Fibroblast of lung (primary cell): ENCODE measurements around the gene CDH4. TPM values are rescaled to one million over a fixed set of nuclear protein-coding genes. Genes with fewer than 3 reads are reported as not detected.

Source experiments
- DNase-seq, 2 donors: peaks; one replicate each; pipeline versions ENCODE4 v3.0.0 to v3.0.0-alpha.2; 2010; ENCODE audit warnings: low read depth in 2 of 2
- H2AFZ ChIP-seq: 2 replicates; pipeline ENCODE4 v1.5.1; 2012; ENCODE audit warnings: low read length, control low read depth, inconsistent platforms
- H3K27ac ChIP-seq: 2 replicates; pipeline ENCODE4 v1.5.1; 2011; ENCODE audit warnings: low read length, control low read depth; ENCODE audit not compliant: insufficient read depth
- H3K27me3 ChIP-seq: 2 replicates; pipeline ENCODE4 v1.5.1; 2011; ENCODE audit warnings: mild to moderate bottlenecking, low read length; ENCODE audit not compliant: control insufficient read depth, insufficient read depth
- H3K36me3 ChIP-seq: 2 replicates; pipeline ENCODE4 v1.5.1; 2011; ENCODE audit warnings: low read length; ENCODE audit not compliant: control insufficient read depth, insufficient read depth
- H3K4me1 ChIP-seq: 2 replicates; pipeline ENCODE4 v1.5.1; 2011; ENCODE audit warnings: low read length; ENCODE audit not compliant: control insufficient read depth, insufficient read depth; ENCODE audit errors: extremely low read depth
- H3K4me2 ChIP-seq: 2 replicates; pipeline ENCODE4 v1.5.1; 2011; ENCODE audit warnings: low read length, control low read depth; ENCODE audit not compliant: insufficient read depth; ENCODE audit errors: extremely low read depth
- H3K4me3 ChIP-seq, 4 experiments: fragments of 200-600 bp in 1 of 4; sonication (generic) in 1 of 4; replicated peaks in 1 of 4; 2 replicates each; pipeline ENCODE4 v1.5.1; 2011 to 2016; ENCODE audit warnings: low read length in 4 of 4, low read depth in 3 of 4, mild to moderate bottlenecking in 3 of 4, control low read depth in 2 of 4, inconsistent platforms in 1 of 4, mixed read lengths in 1 of 4; ENCODE audit not compliant: insufficient read depth in 1 of 4; ENCODE audit errors: control extremely low read depth in 1 of 4
- H3K79me2 ChIP-seq: 2 replicates; pipeline ENCODE4 v1.5.1; 2012; ENCODE audit warnings: mild to moderate bottlenecking, low read length, inconsistent platforms; ENCODE audit not compliant: control insufficient read depth, insufficient read depth
- H3K9ac ChIP-seq: 2 replicates; pipeline ENCODE4 v1.5.1; 2011; ENCODE audit warnings: mild to moderate bottlenecking, low read length, control low read depth; ENCODE audit not compliant: insufficient read depth
- H3K9me3 ChIP-seq: 2 replicates; pipeline ENCODE4 v1.5.1; 2012; ENCODE audit warnings: low read depth, low read length; ENCODE audit not compliant: control insufficient read depth, insufficient read depth
- H4K20me1 ChIP-seq: 2 replicates; pipeline ENCODE4 v1.5.1; 2011; ENCODE audit warnings: low read length; ENCODE audit not compliant: control insufficient read depth, insufficient read depth; ENCODE audit errors: extremely low read depth
- CTCF ChIP-seq, 2 donors: IDR thresholded peaks in 1 of 2; conservative IDR thresholded peaks in 1 of 2; 1 replicate in 1 of 2; 2 replicates in 1 of 2; pipeline ENCODE4 v1.5.1; 2011 to 2012; ENCODE audit warnings: low read length in 2 of 2, control low read depth in 1 of 2, inconsistent platforms in 1 of 2, low read depth in 1 of 2, mild to moderate bottlenecking in 1 of 2
- EZH2 ChIP-seq: IDR thresholded peaks from 2 replicates; pipeline ENCODE4 v1.5.1; 2012; ENCODE audit warnings: low read length, control low read depth, mild to moderate bottlenecking; ENCODE audit errors: missing control alignments
- polyA plus RNA-seq, 2 donors: library from polyadenylated mRNA; depleted of rRNA in 1 of 2; stranded (reverse) in 1 of 2; unstranded in 1 of 2; fragments of >200 nt; gene quantifications; 2 replicates each; pipeline ENCODE4 v1.2.1, GENCODE V29; 2011 to 2012; ENCODE audit warnings: missing spikeins in 1 of 2
- total RNA-seq: library from RNA; depleted of rRNA; stranded (reverse); fragments of >200 nt; gene quantifications from 2 replicates; pipeline ENCODE4 v1.2.1, GENCODE V29; 2014

Gene CDH4
- total and polyA plus RNA-seq, 2 donors (not counting 1 experiment from before 2014, with no cell fraction given) = 4.8 to 6.8 TPM

GRCh38 chr20:61287583-61288275 lies 35.7 kb downstream of the CDH4 start:
- Histone ChIP-seq H3K27ac (no peak overlapping the region), H3K36me3 (peaks cover 2% of the 10 kb centered on the region)
- no peak for DNase-seq

GRCh38 chr20:61288331-61288784 lies 36.3 kb downstream of the CDH4 start:
- no peaks in the 10 kb centered on the region for H4K20me1 ChIP-seq

More at GRCh38 chr20:61287583-61288275, 35.7 kb downstream of the CDH4 start:
- Histone ChIP-seq H3K27me3 (no peaks in the 10 kb centered on the region), H3K4me3 (no peak overlapping the region), H3K9ac (no peak overlapping the region), H2AFZ (no peak overlapping the region), H3K4me1 (no peaks in the 10 kb centered on the region), H3K4me2 (no peak overlapping the region), H4K20me1 (no peaks in the 10 kb centered on the region), H3K9me3 (peaks cover 2% of the 10 kb centered on the region), H3K79me2 (no peaks in the 10 kb centered on the region)
- TF ChIP-seq CTCF (conservative IDR thresholded peaks at IDR 0.05 in 1 of 2, IDR thresholded peaks at IDR 0.05 in 1 of 2; ENCODE audit: low read depth in 1 of 2, low read length in 2 of 2) = no peak
- TF ChIP-seq EZH2 = no peak

GRCh38 chr20:61289166-61289565 lies 37.1 kb downstream of the CDH4 start:
- DNase-seq = no peak
- no peaks in the 10 kb centered on the region for H3K9me3 ChIP-seq
- H3K4me1 ChIP-seq = no peaks in the 10 kb centered on the region
- no peaks in the 10 kb centered on the region for H3K27me3 ChIP-seq
- no peaks in the 10 kb centered on the region for H3K79me2 ChIP-seq
- no peak overlapping the region for H3K9ac ChIP-seq
- H3K4me2 ChIP-seq = no peak overlapping the region
- H3K27ac ChIP-seq = no peak overlapping the region
- H2AFZ ChIP-seq = no peak overlapping the region
- peaks cover 2% of the 10 kb centered on the region for H3K36me3 ChIP-seq
- TF ChIP-seq EZH2 = no peak
- TF ChIP-seq CTCF (conservative IDR thresholded peaks at IDR 0.05 in 1 of 2, IDR thresholded peaks at IDR 0.05 in 1 of 2; ENCODE audit: low read depth in 1 of 2, low read length in 2 of 2) = no peak
- H3K4me3 ChIP-seq = no peak overlapping the region
- H4K20me1 ChIP-seq = no peaks in the 10 kb centered on the region

More at GRCh38 chr20:61288331-61288784, 36.3 kb downstream of the CDH4 start:
- H3K4me2 ChIP-seq = no peak overlapping the region
- no peaks in the 10 kb centered on the region for H3K79me2 ChIP-seq
- no peak overlapping the region for H3K9ac ChIP-seq
- H3K27me3 ChIP-seq = no peaks in the 10 kb centered on the region
- no peaks in the 10 kb centered on the region for H3K4me1 ChIP-seq
- DNase-seq = no peak
- TF ChIP-seq EZH2 = no peak
- no peak for TF ChIP-seq CTCF (conservative IDR thresholded peaks at IDR 0.05 in 1 of 2, IDR thresholded peaks at IDR 0.05 in 1 of 2; ENCODE audit: low read depth in 1 of 2, low read length in 2 of 2)
- no peaks in the 10 kb centered on the region for H3K9me3 ChIP-seq
- H3K27ac ChIP-seq = no peak overlapping the region
- H3K36me3 ChIP-seq = peaks cover 2% of the 10 kb centered on the region
- H2AFZ ChIP-seq = no peak overlapping the region
- H3K4me3 ChIP-seq = no peak overlapping the region
